GM19452 (cell line): Measurements from ENCODE around the gene AKAP7.
"Not testable (repeated sequence)": the region's sequence is repeated elsewhere in the genome, so short reads cannot be mapped to it uniquely, and the experiment has no call there.

ENCODE experiments used
- ATAC-seq: cut with Tn5 transposase; IDR thresholded peaks from one replicate; pipeline ENCODE4 v1.9.1; 2021; ENCODE audit not compliant: unreplicated experiment

AKAP7 gene

GRCh38 chr6:131250936-131251335, 115.7 kb downstream of the AKAP7 start:
- ATAC-seq, result no peak

DNA sequence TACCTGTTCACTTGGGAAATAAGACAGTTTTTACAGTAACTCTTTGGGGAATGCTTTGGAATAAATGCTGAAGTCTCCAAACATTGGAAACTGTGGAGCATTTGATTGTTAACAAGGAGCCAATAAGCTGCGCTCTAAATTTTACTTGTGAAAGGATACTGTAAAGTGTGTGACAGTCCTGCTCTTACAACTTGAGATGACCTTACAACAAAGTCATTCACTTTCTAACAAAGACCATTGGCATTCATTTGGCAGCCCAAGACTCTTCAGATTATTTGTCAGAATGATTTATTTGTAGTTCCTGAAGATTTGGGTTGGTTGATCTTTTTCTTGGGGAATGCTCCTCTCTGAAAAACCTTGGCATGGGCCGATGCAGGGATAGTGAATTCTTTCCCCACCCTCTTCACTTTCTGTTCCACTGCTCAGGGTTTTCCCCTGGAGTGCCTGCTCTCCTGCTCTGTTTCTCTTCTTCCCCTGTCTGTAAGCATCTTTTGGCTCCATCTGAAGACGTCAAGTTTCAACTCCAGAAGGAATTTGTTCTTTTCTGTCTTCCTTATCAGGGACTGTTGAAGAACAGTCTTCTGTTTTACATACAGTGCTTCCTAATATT, 116.4 kb downstream of the AKAP7 start:
- ATAC-seq, result no peak

GRCh38 chr6:131255434-131255833, 120.2 kb downstream of the AKAP7 start:
- no peak for ATAC-seq

GRCh38 chr6:131255911-131256310, 120.6 kb downstream of the AKAP7 start:
- no peak for ATAC-seq

DNA sequence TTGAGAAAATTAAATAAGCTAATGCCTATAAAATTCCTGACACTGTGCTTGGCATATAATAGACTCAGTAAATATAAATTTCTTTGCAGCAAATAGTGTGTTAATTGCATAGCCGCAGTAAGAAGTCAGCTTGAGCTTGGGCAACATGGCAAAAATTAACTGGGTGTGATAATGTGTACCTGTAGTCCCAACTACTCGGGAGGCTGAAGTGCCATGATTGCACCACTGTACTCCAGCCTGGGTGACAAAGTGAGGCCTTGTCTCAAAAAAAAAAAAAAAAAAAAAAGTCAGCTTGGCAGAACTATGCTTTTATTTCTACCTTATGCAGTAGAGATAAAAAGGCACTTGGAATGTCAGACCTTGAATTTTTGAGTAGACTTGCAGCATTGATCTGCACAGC, 121.8 kb downstream of the AKAP7 start:
- ATAC-seq, result no peak

DNA sequence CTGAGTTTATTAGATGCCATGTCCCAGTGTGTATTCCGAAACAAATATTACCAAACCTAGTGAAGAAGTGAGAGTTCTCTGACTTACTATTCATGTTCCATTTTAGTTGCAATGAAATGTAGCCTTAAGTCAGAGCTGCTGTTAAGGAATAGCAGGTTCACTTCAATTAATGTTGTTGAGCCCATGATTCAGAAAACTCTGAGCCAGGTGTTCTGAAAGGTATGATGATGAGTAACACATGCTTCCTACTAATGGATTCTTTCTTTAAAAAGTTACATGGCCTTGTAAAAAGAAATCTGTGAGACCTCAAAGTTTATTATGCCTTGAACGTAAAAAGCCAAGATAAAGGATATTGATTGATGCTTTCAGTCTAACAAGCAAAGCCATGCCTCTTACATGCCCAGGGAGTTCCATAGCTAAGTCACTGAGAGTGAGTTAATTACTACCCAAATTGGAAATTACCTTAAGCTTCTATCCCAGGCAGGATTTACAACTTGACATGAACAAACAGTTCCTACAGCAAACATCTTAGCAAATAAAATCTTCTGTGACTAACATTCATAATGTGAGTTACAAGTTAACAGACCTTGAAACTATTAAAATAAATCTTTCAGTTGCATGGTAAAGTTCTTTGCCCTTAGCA, 122.9 kb downstream of the AKAP7 start:
- ATAC-seq, result no peak

GRCh38 chr6:131258816-131259476, 123.7 kb downstream of the AKAP7 start:
- ATAC-seq, result no peak

DNA sequence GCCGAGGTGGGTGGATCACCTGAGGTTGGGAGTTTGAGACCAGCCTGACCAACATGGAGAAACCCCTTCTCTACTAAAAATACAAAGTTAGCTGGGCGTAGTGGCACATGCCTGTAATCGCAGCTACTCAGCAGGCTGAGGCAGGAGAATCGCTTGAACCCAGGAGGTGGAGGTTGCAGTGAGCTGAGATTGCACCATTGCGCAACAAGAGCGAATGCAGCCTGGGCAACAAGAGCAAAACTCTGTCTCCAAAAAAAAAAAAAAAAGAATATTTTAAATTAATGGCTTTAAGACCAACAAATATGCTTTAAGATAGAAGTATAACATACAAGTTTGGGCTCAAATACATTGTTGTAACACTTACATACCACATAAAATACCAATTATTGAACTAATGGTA, 125.7 kb downstream of the AKAP7 start:
- ATAC-seq, result not testable (repeated sequence)

DNA sequence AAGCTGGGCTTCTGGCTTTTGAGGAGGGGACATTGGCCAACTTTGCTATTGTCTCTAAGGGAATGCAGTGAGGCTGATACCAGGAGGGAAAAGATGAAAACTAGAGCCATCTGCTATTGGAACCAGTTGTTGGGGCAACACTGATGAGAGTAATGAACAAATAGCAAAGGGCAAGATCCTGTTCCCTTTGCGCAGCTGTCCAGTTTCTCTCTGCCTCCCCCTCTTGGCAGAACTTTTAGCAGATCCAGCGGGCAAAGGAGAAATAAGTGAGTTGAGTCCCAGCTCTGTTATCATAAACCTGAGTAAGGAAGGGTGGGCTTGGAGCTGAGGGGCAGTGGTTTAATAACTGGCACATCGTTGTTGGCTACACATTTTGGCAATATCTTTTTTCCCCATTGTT, 126.8 kb downstream of the AKAP7 start:
- ATAC-seq, result no peak

DNA sequence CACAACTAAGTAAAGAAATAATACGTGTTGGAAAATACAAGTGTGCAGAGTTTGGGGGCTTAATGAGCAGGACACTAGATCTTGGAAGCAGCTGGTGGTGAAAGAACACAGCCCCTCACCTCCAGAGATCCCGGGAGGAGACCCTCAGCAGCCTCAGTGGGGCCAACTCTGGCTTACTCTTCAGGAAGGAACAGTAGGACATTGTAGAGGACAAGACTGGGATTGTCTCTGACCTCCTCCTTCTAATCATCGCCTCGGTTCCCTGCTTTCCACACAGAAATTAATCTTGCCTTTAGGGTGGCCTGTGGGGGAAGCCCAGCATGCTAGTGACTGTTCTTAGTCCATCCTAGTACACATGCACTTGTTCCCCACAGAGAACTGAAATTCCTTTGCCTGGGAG, 130.7 kb downstream of the AKAP7 start:
- ATAC-seq, result no peak

GRCh38 chr6:131268303-131268702, 133.0 kb downstream of the AKAP7 start:
- no peak for ATAC-seq

GRCh38 chr6:131269565-131270391, 134.5 kb downstream of the AKAP7 start:
- ATAC-seq, result no peak

- ATAC-seq, result no peak
Measured at GRCh38 chr6:131270534-131270933, 135.3 kb downstream of the AKAP7 start.

DNA sequence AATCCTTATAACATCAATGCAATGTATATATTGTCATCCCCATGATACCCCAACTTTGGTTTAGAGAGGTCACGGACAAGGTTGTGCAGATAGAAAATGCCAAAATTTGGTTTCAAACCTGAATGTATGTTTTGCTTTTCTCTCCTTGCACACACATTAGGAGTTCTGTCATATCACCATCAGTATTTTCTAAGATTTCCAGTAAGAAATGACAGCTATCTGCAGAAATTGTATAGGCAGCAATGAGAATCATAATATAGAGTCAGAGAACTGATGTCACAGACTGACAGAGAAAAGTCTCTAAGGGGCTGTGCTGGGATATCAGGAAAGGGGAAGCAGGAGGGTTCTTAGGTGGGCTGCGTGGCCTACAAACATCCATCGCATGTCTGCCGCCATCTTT, 140.0 kb downstream of the AKAP7 start:
- no peak for ATAC-seq

- ATAC-seq, result no peak
Measured at GRCh38 chr6:131277591-131277990, 142.3 kb downstream of the AKAP7 start.

- ATAC-seq, result peak; percentile 60
Measured at GRCh38 chr6:131281471-131282270, 146.4 kb downstream of the AKAP7 start.

- no peak for ATAC-seq
Measured at GRCh38 chr6:131282365-131282764, 147.1 kb downstream of the AKAP7 start.

GRCh38 chr6:131283466-131284175, 148.4 kb downstream of the AKAP7 start:
- no peak for ATAC-seq

DNA sequence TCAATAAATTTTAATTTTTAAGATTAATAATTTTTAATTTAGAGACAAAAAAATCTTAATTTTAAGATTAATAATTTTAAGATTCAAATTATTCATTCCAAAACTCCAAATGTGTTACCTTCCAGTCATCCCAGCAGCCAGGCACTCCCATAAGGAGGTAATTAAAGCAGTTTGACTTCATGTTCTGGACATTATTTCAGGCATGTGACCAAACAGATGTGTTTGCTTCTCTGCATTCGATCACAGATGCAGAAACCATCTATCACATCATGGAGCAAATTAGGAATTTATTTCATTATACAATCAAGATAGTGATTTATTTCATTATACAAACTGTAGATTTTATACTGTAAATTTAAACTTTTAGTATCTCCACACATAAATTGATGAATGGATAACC, 150.3 kb downstream of the AKAP7 start:
- no peak for ATAC-seq

- ATAC-seq, result no peak
Measured at GRCh38 chr6:131286469-131287040, 151.3 kb downstream of the AKAP7 start.
